HG02588 (cell line): ENCODE results near the gene MDGA2.

Source experiments
- ATAC-seq: cut with Tn5 transposase; IDR thresholded peaks from one replicate; pipeline ENCODE4 v1.9.1; 2021; ENCODE audit warnings: mild to moderate bottlenecking, moderate library complexity; ENCODE audit not compliant: unreplicated experiment

Gene MDGA2

GRCh38 chr14:47490766-47491165 lies 184.6 kb downstream of the MDGA2 start:
- ATAC-seq, result no peak

GRCh38 chr14:47490353-47490752 lies 185.1 kb downstream of the MDGA2 start:
- ATAC-seq, result no peak

GRCh38 chr14:47485421-47485820 lies 190.0 kb downstream of the MDGA2 start:
- ATAC-seq, result no peak

- no peak for ATAC-seq
These were observed 192.0 kb downstream of the MDGA2 start for GRCh38 chr14:47483449-47483848.

DNA sequence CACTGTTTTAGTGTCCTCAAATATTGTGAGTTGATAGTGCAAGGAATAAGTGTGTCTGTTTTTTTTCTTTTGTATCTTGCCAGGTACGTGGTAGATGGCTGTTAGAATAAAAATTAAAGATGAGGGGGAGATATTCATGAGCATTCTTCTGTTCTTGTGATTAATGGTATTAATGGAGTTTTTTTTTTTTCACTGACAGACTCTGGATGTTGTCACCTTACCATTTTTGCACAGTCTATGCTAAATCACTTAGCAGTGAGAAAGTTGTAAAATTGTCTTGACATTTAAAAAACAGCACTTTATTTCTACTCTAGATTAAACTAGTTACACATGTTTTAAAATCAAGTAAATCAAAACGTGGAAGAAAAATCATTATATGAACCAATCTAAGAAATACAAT lies 204.3 kb downstream of the MDGA2 start:
- no peak for ATAC-seq

DNA sequence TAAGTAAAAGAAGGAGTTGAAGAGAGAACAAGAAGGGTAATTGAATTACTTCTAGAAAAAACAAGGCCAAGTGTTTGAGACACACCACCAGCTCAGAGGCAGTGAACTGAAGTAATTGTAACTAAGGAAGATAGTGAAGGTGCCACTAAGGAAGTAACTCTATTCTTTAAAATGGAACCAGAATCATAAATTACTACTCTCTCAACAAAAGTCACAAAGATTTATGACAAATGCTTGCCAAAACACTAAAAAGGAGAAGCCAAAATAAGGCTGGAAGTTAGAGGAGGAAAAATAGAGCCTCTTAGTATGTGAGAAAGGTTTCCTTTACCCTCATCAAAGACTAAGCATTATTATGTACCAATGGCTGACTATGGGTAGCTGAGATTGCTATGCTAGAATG lies 208.5 kb downstream of the MDGA2 start:
- no peak for ATAC-seq

- no peak for ATAC-seq
These were observed 221.4 kb downstream of the MDGA2 start for GRCh38 chr14:47454025-47454424.

DNA sequence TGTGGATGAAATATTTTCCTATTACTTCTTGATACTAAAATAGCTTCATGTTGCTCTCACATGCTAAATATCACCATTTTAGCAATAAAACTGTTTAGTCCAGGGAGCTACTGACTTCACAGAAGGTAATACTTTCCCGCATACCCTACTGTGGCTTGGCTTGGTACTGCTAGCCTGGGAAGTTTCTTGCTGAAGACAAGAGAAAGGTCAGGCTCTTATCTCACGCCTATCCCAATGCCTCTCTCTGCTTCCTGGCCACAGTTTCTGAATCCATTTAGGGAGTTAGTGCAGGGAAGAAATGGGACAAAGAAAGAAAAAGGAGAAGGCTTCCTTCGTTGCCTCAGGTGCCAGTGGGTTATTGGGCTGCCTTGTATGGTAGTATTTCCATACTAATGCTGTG lies 228.3 kb downstream of the MDGA2 start:
- ATAC-seq, result no peak

- no peak for ATAC-seq
These were observed 233.2 kb downstream of the MDGA2 start for GRCh38 chr14:47442211-47442610.

DNA sequence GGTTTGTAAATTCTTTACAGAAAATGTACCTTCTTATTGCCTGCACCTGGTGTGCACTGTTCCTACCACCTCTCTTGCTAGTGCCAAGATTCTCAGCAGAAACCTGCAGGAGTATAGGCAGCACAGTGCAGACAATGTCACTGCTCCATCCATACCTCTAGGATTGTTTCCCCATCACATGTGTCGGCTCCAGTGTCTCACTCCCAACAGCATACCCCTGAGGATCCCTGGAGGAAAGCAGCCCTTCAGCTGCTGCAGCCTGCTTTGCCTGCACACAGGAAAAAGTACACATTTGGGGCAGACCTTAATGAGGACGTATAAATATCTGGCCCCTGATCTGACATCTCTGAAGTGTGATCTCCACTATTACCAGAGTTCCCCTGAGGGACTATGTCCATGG lies 235.5 kb downstream of the MDGA2 start:
- ATAC-seq, result no peak

DNA sequence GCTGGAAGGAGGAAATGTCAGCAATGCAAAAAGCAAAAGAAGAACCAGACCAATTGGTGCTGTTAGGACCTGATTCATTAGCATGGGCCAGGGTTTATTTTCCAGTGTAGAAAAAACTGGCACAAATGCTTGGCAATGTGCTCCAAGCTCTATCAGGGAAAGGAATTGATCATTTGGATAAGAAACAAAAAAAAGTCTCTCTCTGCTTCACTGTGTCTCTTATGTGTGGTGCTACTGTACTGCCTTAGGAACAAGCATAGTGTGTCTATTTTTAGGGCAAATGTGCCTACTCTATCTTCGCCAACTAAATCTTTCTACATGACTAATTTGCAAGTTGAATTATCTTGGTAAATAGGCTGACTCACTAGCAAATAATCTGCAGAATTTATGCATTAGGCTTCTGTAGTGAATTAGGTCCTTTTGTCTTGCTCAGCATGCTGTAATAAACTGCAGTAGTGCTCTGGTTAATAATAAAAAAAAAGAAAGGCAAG lies 236.7 kb downstream of the MDGA2 start:
- no peak for ATAC-seq

DNA sequence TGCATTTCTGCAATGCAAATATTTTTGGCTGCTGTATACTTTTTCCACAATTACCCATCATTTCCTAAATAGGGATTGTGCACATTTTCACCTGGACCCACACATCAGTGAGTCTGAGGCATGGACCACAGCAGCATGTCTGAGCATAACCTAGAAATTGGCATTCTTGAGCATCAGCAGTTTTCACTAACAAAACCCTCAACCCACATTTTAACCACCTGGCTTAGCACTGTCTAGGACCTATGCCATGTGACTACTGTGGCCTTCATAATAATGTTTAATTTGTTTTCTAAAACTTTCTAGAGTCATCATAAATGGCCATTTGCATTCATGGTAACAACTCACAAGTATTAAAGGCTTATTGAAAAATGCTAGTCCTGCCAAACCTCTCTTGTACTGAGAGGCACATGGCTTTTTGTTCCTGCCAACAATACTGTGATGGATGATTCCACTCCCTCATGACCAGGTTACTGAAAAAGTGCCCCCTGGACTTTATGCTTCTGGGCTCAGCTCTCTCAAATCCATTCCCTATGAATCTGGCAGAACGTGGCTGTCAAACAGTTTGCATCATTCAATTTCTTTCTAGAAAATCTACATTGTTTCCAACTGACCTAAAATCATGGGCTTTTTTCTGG lies 240.0 kb downstream of the MDGA2 start:
- no peak for ATAC-seq

DNA sequence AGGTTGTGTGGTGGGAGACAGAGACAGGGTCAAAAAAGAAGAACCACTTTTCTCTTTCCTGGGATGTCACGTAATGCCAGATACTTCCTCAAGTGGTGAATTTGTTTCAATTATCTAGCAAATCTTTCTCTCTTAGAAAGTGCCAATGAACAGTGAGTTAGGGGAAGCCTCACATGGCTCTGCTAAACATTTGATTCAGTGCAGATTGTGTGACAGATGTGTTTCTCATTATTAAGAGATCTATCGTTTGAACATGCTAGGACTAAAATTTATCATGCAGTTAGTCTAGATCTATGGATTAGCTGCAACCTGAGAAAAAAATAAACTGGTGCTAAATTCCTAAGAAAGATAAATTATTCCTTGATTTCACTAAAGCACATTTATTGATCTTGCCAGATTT lies 247.8 kb downstream of the MDGA2 start:
- no peak for ATAC-seq

- no peak for ATAC-seq
These were observed 250.1 kb downstream of the MDGA2 start for GRCh38 chr14:47425302-47425701.

DNA sequence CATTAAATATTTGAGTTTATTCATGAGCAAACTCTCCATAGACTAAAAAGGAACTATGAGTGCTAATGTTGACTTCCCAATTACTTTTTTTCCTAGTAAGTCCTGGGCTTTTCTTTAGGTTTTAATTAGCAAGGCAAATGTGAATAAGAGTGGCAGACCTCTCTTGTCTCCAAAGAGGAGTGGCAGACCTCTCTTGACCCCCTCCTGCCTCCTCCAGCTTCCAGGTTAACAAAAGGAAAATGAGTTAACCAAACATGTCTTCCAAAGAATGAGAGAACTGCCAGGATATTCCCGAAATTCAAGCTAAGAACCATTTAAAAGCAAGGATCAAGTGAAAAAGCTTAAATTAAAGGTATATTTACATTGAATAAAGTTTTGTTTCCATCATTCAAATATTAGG lies 253.2 kb downstream of the MDGA2 start:
- no peak for ATAC-seq

DNA sequence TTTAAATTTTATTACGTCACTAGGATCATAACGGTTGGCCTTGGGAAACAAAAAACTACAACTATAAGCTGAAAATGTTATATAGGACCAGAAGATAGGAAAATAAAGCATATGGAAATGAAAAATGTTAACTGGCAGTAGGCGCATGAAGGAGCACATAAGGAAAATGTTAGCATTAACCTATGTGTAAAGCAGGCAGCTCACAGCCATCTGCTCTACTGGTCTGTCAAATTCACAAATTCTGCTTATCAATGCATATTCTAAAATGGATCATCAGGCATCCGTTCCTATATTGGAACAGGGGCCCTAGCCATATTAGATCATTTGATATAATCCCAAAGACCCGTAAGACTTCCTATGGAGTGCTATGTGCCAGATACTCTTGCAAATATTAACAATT lies 263.9 kb downstream of the MDGA2 start:
- no peak for ATAC-seq

- no peak for ATAC-seq
These were observed 283.1 kb downstream of the MDGA2 start for GRCh38 chr14:47392326-47392725.

GRCh38 chr14:47390831-47391504 lies 284.4 kb downstream of the MDGA2 start:
- no peak for ATAC-seq

GRCh38 chr14:47389535-47389934 lies 285.9 kb downstream of the MDGA2 start:
- ATAC-seq, result no peak

DNA sequence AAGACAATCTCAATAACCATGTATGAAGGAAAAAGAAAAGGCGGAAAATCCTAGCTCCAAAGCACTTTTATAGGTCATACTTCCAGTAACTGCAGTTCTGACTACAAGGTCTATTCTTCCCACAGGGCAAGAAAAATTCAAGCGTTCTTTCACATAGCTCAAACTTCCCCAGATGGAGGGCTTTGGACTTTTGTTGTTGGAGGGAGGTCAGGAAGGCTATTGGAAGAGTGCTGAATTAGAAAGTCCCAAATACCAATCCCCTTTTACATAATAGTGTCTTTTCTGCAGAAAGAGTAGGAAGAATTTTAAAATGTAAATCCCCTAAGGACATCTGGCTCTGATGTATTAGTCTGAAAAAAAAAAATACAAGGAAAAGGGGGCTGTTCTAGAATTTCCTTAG lies 309.4 kb downstream of the MDGA2 start:
- no peak for ATAC-seq

DNA sequence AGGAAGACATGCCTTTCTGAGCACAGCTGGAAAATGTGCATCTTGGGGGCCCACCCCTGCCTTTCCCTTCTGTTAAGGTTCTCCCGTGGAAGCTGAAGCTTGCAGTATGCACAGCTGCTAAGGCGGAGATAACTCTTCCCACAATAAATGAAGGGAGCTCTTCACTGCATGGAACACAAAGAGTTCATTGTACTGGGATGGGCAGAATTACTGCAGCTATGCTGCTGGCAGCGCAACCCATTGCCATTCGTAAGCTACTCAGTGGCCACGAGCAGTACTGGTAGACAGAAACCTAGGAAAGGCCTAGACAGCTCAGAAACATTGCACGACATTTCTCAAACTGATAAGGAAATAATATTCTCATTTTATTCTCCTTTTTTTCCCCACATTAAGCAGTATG lies 310.2 kb downstream of the MDGA2 start:
- ATAC-seq, result no peak

DNA sequence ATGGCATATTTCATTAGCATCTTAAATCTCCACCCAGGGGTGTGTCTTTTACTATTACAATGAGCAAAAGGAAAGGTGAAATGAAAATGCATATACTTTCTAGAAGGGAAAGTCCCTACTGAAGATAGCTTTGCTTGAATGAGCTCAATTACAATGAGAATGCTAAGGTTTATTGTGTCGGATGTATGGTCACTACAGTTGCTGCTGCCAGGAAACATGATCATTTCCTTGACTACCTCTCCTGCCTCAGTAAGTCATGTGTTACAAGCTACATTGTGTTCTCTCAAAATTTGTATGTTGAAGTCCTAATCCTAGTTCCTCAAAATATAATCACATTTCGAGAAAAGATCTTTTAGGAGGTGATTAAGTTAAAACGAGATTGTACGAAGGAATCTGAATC lies 322.2 kb downstream of the MDGA2 start:
- ATAC-seq, result no peak

DNA sequence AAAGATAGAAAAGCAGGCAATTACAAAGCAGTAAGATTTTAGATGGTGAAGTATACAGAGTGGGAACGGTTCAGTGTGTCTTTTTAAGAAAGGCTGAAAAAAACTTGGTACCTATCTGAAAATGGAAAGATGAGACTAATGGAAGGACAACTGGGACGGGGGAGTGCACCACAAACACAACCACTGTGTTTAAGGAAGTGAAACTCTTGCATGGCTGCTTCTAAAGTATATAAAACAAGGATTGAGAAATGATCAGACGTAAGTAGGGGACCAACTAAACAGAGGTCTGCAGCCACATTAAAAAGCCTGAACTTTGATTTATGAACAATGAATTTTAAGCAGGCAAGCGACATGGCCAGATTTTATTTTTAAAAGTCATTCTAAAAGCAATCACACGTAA lies 328.6 kb downstream of the MDGA2 start:
- ATAC-seq, result no peak
